Suprapubic skin (tissue), 4 donors: ENCODE results near the gene CCDC68. TPM values are rescaled to one million over a fixed set of nuclear protein-coding genes. Genes with fewer than 3 reads are reported as not detected.

Experiments used
- DNase-seq, 2 donors: peaks; one replicate each; pipeline ENCODE4 v3.0.0-alpha.2; 2019; ENCODE audit warnings: low spot score in 2 of 2
- H3K27ac ChIP-seq: fragments of 200-600 bp; sonication (generic); one replicate; pipeline ENCODE4 v1.5.1; 2019
- H3K27me3 ChIP-seq: fragments of 200-600 bp; sonication (generic); one replicate; pipeline ENCODE4 v1.5.1; 2019
- H3K36me3 ChIP-seq: fragments of 200-600 bp; sonication (generic); one replicate; pipeline ENCODE4 v1.5.1; 2019
- H3K4me1 ChIP-seq: fragments of 200-600 bp; sonication (generic); one replicate; pipeline ENCODE4 v1.5.1; 2019
- H3K4me3 ChIP-seq: fragments of 200-600 bp; sonication (generic); one replicate; pipeline ENCODE4 v1.5.1; 2019; ENCODE audit warnings: mild to moderate bottlenecking
- H3K9me3 ChIP-seq: fragments of 200-600 bp; sonication (generic); one replicate; pipeline ENCODE4 v1.5.1; 2019
- EP300 ChIP-seq: sonication (generic); formaldehyde crosslinking; IDR thresholded peaks from one replicate; pipeline ENCODE4 v1.6.1; 2017; ENCODE audit warnings: antibody characterized with exemption
- POLR2A ChIP-seq, 2 donors: fragments of 450-650 bp; IDR thresholded peaks; one replicate each; pipeline ENCODE4 v1.6.1; 2017; ENCODE audit warnings: antibody characterized with exemption in 2 of 2, mild to moderate bottlenecking in 2 of 2, moderate library complexity in 2 of 2
- POLR2AphosphoS5 ChIP-seq, 3 donors: sonication (generic); formaldehyde crosslinking; IDR thresholded peaks; one replicate each; pipeline ENCODE4 v1.6.1; 2017; ENCODE audit warnings: antibody characterized with exemption in 3 of 3
- WGBS: methylation state at CpG from one replicate; pipeline ENCODE4 v1.1.5; 2018; 5-methylcytosine and 5-hydroxymethylcytosine counted together
- total RNA-seq, 4 donors: library from RNA; depleted of rRNA; stranded (reverse); fragments of >200 nt; gene quantifications; one replicate each; pipeline ENCODE4 v1.1.0, GENCODE V29; 2016
- TF ChIP-seq, protein P1 (sequence below), 2 donors: fragments of 200-600 bp in 1 of 2; fragments of 450-650 bp in 1 of 2; sonication (generic) in 1 of 2; IDR thresholded peaks; one replicate each; pipeline ENCODE4 v1.5.1; 2016 to 2019; ENCODE audit warnings: antibody characterized with exemption in 2 of 2, mild to moderate bottlenecking in 1 of 2, moderate library complexity in 1 of 2

Gene CCDC68
- total RNA-seq, 4 donors from 2014 or later = 0.19 to 3.9 (median 1.4) TPM

DNA sequence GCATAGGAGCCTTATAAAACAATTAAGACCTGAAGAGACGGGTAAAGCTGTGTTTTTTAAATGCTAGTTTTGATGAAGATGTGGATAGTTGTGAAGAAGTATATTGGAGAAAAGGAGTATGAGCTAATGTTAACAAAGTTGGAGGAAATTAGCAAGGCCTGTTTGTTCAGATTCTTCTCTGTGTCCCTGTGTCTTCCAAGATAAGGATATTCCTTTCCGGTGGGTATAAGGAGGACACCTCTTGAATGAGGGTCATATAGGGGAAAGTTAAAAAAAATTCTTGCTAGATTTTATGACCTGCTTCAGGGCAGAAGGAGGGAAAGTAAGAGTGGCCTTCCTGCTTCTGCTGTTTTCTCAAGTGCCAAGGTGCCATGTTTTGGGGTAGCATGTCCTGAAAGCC, 59.0 kb downstream of the CCDC68 start:
- WGBS = 94% methylated on average over 2 of the region's 2 CpGs

DNA sequence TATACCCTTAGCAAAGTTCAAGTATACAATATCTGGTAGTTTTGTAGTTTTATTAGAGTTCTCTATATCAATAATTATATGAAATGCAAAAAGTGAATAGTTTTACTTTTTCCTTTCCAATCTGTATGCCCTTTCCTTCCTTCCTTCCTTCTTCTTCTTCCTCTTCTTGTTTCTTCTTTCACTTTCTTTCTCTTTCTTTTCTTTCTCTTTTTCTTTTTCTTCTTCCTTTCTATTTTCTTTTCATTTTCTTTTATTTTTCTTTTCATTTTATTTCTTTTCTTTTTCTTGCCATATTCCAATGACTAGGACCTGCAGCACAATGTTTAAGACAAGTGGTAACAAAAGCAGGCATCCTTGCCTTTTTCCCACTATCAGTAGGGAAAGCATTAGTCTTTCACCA, 59.8 kb downstream of the CCDC68 start:
- H3K27me3 ChIP-seq = no peaks in the 10 kb centered on the region
- no peak for DNase-seq

More for the DNA sequence above, 59.0 kb downstream of the CCDC68 start:
- no peak overlapping the region for H3K4me3 ChIP-seq
- H3K27me3 ChIP-seq = no peaks in the 10 kb centered on the region
- H3K27ac ChIP-seq = no peak overlapping the region
- TF ChIP-seq POLR2AphosphoS5 (IDR thresholded peaks at IDR 0.05) (no peak), EP300 (no peak), POLR2A (IDR thresholded peaks at IDR 0.05) (no peak)
- TF ChIP-seq, protein P1, sequence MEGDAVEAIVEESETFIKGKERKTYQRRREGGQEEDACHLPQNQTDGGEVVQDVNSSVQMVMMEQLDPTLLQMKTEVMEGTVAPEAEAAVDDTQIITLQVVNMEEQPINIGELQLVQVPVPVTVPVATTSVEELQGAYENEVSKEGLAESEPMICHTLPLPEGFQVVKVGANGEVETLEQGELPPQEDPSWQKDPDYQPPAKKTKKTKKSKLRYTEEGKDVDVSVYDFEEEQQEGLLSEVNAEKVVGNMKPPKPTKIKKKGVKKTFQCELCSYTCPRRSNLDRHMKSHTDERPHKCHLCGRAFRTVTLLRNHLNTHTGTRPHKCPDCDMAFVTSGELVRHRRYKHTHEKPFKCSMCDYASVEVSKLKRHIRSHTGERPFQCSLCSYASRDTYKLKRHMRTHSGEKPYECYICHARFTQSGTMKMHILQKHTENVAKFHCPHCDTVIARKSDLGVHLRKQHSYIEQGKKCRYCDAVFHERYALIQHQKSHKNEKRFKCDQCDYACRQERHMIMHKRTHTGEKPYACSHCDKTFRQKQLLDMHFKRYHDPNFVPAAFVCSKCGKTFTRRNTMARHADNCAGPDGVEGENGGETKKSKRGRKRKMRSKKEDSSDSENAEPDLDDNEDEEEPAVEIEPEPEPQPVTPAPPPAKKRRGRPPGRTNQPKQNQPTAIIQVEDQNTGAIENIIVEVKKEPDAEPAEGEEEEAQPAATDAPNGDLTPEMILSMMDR (IDR thresholded peaks at IDR 0.05) = no peak
- H3K4me1 ChIP-seq = no peaks in the 10 kb centered on the region
- no peaks in the 10 kb centered on the region for H3K36me3 ChIP-seq
- H3K9me3 ChIP-seq = no peaks in the 10 kb centered on the region
- DNase-seq = no peak

DNA sequence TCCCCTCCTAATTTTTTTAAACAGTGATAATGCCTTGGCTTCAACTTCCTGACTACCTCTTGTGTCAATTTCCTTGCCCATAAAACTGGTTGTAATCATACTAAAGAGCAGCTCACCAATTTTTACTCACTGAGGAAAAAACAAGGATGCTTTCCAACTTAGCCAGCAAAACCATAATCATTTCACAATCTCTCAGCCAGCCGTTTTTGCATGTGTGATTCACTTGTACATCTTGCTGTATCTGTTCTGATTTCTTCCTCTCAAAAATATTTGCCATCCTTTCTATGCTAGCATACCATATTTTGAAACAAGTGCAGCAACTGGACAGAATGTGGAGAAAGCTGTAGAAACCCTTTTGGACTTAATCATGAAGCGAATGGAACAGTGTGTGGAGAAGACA, 70.3 kb downstream of the CCDC68 start:
- Histone ChIP-seq H3K27me3 (no peaks in the 10 kb centered on the region), H3K4me1 (no peaks in the 10 kb centered on the region), H3K27ac (no peak overlapping the region), H3K36me3 (no peaks in the 10 kb centered on the region), H3K9me3 (no peaks in the 10 kb centered on the region), H3K4me3 (no peak overlapping the region)
- WGBS = 64% methylated on average over 2 of the region's 2 CpGs
- TF ChIP-seq POLR2A (IDR thresholded peaks at IDR 0.05) (no peak), EP300 (no peak), POLR2AphosphoS5 (IDR thresholded peaks at IDR 0.05) (no peak)
- TF ChIP-seq, protein P1 (IDR thresholded peaks at IDR 0.05) = no peak
- DNase-seq = no peak

More for the DNA sequence above, 59.8 kb downstream of the CCDC68 start:
- no peak overlapping the region for H3K4me3 ChIP-seq
- TF ChIP-seq EP300 (no peak), POLR2A (IDR thresholded peaks at IDR 0.05) (no peak), POLR2AphosphoS5 (IDR thresholded peaks at IDR 0.05) (no peak)
- TF ChIP-seq, protein P1 (IDR thresholded peaks at IDR 0.05) = no peak
- H3K36me3 ChIP-seq = no peaks in the 10 kb centered on the region
- no peaks in the 10 kb centered on the region for H3K4me1 ChIP-seq
- H3K27ac ChIP-seq = no peak overlapping the region
- no peaks in the 10 kb centered on the region for H3K9me3 ChIP-seq

DNA sequence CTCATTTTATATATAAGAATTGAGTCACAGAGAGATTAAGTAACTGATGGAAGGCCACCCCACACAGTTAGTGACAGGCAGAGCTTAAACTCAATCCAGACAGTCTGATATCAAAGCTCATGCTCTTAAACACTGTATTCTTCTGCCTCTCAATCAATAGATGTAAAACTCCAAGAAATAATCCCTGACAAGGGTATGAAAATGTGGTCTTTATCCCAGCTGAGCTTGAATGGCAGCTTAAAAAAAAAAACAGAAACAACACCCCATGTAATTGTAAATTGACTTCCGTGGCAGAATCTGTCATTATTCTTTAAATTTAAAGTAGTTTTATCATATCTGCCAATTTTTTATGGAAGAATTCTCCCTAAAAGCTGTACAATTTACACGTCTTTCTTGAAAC, 70.9 kb downstream of the CCDC68 start:
- Histone ChIP-seq H3K4me3 (no peak overlapping the region), H3K27me3 (no peaks in the 10 kb centered on the region), H3K4me1 (no peaks in the 10 kb centered on the region), H3K27ac (no peak overlapping the region), H3K36me3 (no peaks in the 10 kb centered on the region), H3K9me3 (no peaks in the 10 kb centered on the region)
- 96% methylated on average over 2 of the region's 2 CpGs for WGBS
- TF ChIP-seq, protein P1 (IDR thresholded peaks at IDR 0.05) = no peak
- TF ChIP-seq POLR2AphosphoS5 (IDR thresholded peaks at IDR 0.05) = no peak
- TF ChIP-seq EP300 = no peak
- DNase-seq = no peak

DNA sequence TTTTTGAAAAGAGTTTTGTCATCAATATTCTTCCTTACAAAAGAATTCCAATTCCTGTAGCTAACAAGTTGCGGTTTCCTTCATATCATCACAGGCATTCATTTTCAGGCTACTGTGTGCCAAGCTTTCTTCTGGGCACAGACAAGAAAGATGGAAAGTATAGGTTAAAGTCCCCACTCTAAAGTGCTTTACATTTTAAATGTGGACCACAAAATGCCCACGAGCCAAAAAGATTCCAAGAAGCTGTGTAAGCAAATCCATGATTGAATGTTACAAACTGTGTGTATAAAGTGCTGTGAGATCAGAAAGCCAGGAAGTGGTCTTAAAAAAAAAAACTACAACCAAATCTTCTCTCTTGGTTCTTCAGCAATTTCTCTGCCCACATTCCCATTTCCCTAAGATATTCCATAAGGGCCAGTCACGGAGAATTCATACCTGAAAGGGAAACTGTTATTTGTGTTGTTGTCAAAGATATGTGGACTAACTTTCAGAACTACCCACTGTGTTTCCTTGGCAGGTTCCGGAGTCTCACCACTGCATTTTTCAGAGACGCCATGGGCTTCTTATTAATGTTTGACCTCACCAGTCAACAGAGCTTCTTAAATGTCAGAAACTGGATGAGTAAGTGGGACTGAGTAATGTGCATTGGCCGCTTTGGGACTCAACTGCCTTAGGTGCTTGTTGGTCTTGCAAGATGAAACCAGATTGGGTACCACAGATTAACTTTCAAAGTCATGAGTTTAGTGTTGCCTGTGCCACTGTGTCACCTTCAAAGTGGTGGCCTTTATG, 75.3 kb downstream of the CCDC68 start:
- no peak for DNase-seq
- WGBS = 84% methylated on average over 6 of the region's 6 CpGs
- Histone ChIP-seq H3K36me3 (no peaks in the 10 kb centered on the region), H3K27me3 (no peaks in the 10 kb centered on the region), H3K4me1 (peaks cover 10% of the 10 kb centered on the region), H3K4me3 (no peak overlapping the region), H3K27ac (no peak overlapping the region), H3K9me3 (no peaks in the 10 kb centered on the region)
- TF ChIP-seq POLR2A (IDR thresholded peaks at IDR 0.05) (no peak), EP300 (no peak), POLR2AphosphoS5 (IDR thresholded peaks at IDR 0.05) (no peak)
- TF ChIP-seq, protein P1 (IDR thresholded peaks at IDR 0.05) = no peak
